Osteoblast (primary cell): ENCODE results near the gene PNPLA6. TPM values are rescaled to one million over a fixed set of nuclear protein-coding genes. Genes with fewer than 3 reads are reported as not detected.

ENCODE experiments used
- DNase-seq: peaks from one replicate; pipeline ENCODE4 v3.0.0; 2011; ENCODE audit warnings: low spot score, mixed read lengths; ENCODE audit not compliant: insufficient read length; ENCODE audit errors: missing footprints
- H2AFZ ChIP-seq: 2 replicates; pipeline ENCODE4 v1.6.0; 2011; ENCODE audit warnings: mild to moderate bottlenecking, low read length
- H3K27ac ChIP-seq: 2 replicates; pipeline ENCODE4 v1.5.1; 2011; ENCODE audit warnings: mild to moderate bottlenecking, low read depth, low read length, moderate library complexity
- H3K27me3 ChIP-seq: 2 replicates; pipeline ENCODE4 v1.6.0; 2012; ENCODE audit warnings: mild to moderate bottlenecking, control low read depth, inconsistent platforms, low read length, moderate library complexity; ENCODE audit not compliant: insufficient read depth
- H3K36me3 ChIP-seq: 2 replicates; pipeline ENCODE4 v1.5.1; 2011; ENCODE audit warnings: mild to moderate bottlenecking, low read length, control low read depth, moderate library complexity; ENCODE audit not compliant: insufficient read depth
- H3K4me1 ChIP-seq: 2 replicates; pipeline ENCODE4 v1.5.1; 2011; ENCODE audit warnings: mild to moderate bottlenecking, low read length, control low read depth, moderate library complexity; ENCODE audit not compliant: insufficient read depth
- H3K4me2 ChIP-seq: 2 replicates; pipeline ENCODE4 v1.6.0; 2011; ENCODE audit warnings: mild to moderate bottlenecking, low read length; ENCODE audit not compliant: insufficient read depth
- H3K4me3 ChIP-seq: fragments of 200-600 bp; sonication (generic); 3 replicates; pipeline ENCODE4 v1.5.1; 2012; ENCODE audit warnings: mild to moderate bottlenecking, low read length, inconsistent platforms; ENCODE audit not compliant: insufficient read depth
- H3K79me2 ChIP-seq: 2 replicates; pipeline ENCODE4 v1.6.0; 2012; ENCODE audit warnings: mild to moderate bottlenecking, low read length, control low read depth, inconsistent platforms; ENCODE audit not compliant: insufficient read depth
- H3K9me3 ChIP-seq: 2 replicates; pipeline ENCODE4 v1.5.1; 2011; ENCODE audit warnings: low read depth, low read length, control low read depth
- H4K20me1 ChIP-seq: 2 replicates; pipeline ENCODE4 v1.6.0; 2012; ENCODE audit warnings: mild to moderate bottlenecking, low read length, control low read depth; ENCODE audit not compliant: insufficient read depth
- total RNA-seq: library from RNA; depleted of rRNA; stranded (reverse); fragments of >200 nt; gene quantifications from 2 replicates; pipeline ENCODE4 v1.2.3, GENCODE V29; 2012
- TF ChIP-seq, protein P1 (sequence below): IDR thresholded peaks from 2 replicates; pipeline ENCODE4 v1.5.1; 2011; ENCODE audit warnings: mild to moderate bottlenecking, low read depth, low read length, moderate library complexity; ENCODE audit errors: extremely low read depth

The PNPLA6 gene
- total RNA-seq, 1 donor = 83.6 TPM

DNA sequence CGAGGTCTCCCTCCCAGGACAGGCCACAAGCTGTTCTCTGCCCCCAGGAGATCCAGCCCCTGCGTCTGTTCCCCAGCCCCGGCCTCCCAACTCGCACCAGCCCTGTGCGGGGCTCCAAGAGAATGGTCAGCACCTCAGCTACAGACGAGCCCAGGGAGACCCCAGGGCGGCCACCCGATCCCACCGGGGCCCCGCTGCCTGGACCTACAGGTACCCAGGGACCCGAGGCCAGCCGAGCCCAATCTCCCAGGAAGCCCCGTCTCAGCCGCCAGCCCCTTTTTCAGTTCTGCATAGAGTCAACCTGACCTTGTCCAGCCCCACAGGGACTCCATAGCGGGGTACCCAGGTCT, 5.9 kb downstream of the PNPLA6 start:
- no peaks in the 10 kb centered on the region for H3K9me3 ChIP-seq
- TF ChIP-seq, protein P1, sequence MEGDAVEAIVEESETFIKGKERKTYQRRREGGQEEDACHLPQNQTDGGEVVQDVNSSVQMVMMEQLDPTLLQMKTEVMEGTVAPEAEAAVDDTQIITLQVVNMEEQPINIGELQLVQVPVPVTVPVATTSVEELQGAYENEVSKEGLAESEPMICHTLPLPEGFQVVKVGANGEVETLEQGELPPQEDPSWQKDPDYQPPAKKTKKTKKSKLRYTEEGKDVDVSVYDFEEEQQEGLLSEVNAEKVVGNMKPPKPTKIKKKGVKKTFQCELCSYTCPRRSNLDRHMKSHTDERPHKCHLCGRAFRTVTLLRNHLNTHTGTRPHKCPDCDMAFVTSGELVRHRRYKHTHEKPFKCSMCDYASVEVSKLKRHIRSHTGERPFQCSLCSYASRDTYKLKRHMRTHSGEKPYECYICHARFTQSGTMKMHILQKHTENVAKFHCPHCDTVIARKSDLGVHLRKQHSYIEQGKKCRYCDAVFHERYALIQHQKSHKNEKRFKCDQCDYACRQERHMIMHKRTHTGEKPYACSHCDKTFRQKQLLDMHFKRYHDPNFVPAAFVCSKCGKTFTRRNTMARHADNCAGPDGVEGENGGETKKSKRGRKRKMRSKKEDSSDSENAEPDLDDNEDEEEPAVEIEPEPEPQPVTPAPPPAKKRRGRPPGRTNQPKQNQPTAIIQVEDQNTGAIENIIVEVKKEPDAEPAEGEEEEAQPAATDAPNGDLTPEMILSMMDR = no peak
- H4K20me1 ChIP-seq = no peaks in the 10 kb centered on the region
- H3K79me2 ChIP-seq = no peaks in the 10 kb centered on the region
- H3K4me1 ChIP-seq = no peaks in the 10 kb centered on the region
- H3K27me3 ChIP-seq = no peaks in the 10 kb centered on the region
- DNase-seq = no peak
- H3K4me2 ChIP-seq = no peak overlapping the region
- H2AFZ ChIP-seq = no peak overlapping the region
- no peak overlapping the region for H3K27ac ChIP-seq
- no peak overlapping the region for H3K4me3 ChIP-seq
- H3K36me3 ChIP-seq = peaks cover 44% of the 10 kb centered on the region

- Histone ChIP-seq H3K4me3 (no peak overlapping the region), H4K20me1 (no peaks in the 10 kb centered on the region)
Observed at GRCh38 chr19:7541828-7542443, 6.4 kb downstream of the PNPLA6 start.

GRCh38 chr19:7542556-7543348, 7.2 kb downstream of the PNPLA6 start:
- DNase-seq = no peak
- Histone ChIP-seq H3K27ac (no peak overlapping the region), H3K36me3 (peaks cover 33% of the 10 kb centered on the region), H4K20me1 (no peaks in the 10 kb centered on the region), H3K9me3 (no peaks in the 10 kb centered on the region), H3K79me2 (no peaks in the 10 kb centered on the region), H3K4me3 (no peak overlapping the region), H3K27me3 (no peaks in the 10 kb centered on the region), H2AFZ (no peak overlapping the region), H3K4me2 (no peak overlapping the region), H3K4me1 (no peaks in the 10 kb centered on the region)
- TF ChIP-seq, protein P1 = no peak

More at GRCh38 chr19:7541828-7542443, 6.4 kb downstream of the PNPLA6 start:
- no peak overlapping the region for H3K4me2 ChIP-seq
- no peaks in the 10 kb centered on the region for H3K27me3 ChIP-seq
- H3K36me3 ChIP-seq = peaks cover 39% of the 10 kb centered on the region
- no peak overlapping the region for H3K27ac ChIP-seq
- TF ChIP-seq, protein P1 = no peak
- no peak overlapping the region for H2AFZ ChIP-seq
- H3K79me2 ChIP-seq = no peaks in the 10 kb centered on the region
- H3K4me1 ChIP-seq = no peaks in the 10 kb centered on the region
- DNase-seq = no peak
- H3K9me3 ChIP-seq = no peaks in the 10 kb centered on the region

GRCh38 chr19:7544626-7545025, 9.1 kb downstream of the PNPLA6 start:
- H3K4me2 ChIP-seq = no peak overlapping the region
- H3K27me3 ChIP-seq = no peaks in the 10 kb centered on the region
- H3K9me3 ChIP-seq = no peaks in the 10 kb centered on the region
- no peaks in the 10 kb centered on the region for H4K20me1 ChIP-seq
- H3K79me2 ChIP-seq = no peaks in the 10 kb centered on the region
- no peak overlapping the region for H3K4me3 ChIP-seq
- peaks cover 30% of the 10 kb centered on the region for H3K36me3 ChIP-seq
- H3K4me1 ChIP-seq = no peaks in the 10 kb centered on the region
- H2AFZ ChIP-seq = no peak overlapping the region
- no peak overlapping the region for H3K27ac ChIP-seq
- no peak for DNase-seq
- TF ChIP-seq, protein P1 = no peak
